Duodenal mucosa (tissue), 2 donors: ENCODE measurements around the gene ITPKC.

Experiments
- H3K27ac ChIP-seq: one replicate; pipeline ENCODE4 v1.7.0; 2013; ENCODE audit warnings: low read depth, low read length
- H3K27me3 ChIP-seq, 2 donors: one replicate each; pipeline ENCODE4 v1.7.0; 2013; ENCODE audit warnings: low read length in 2 of 2, control low read depth in 1 of 2; ENCODE audit not compliant: insufficient read depth in 2 of 2, control insufficient read depth in 1 of 2
- H3K36me3 ChIP-seq, 2 donors: one replicate each; pipeline ENCODE4 v1.7.0; 2013; ENCODE audit warnings: low read length in 2 of 2, control low read depth in 1 of 2; ENCODE audit not compliant: insufficient read depth in 2 of 2, control insufficient read depth in 1 of 2
- H3K4me1 ChIP-seq, 2 donors: one replicate each; pipeline ENCODE4 v1.7.0; 2013; ENCODE audit warnings: low read length in 2 of 2, control low read depth in 1 of 2; ENCODE audit not compliant: insufficient read depth in 2 of 2, control insufficient read depth in 1 of 2
- H3K4me3 ChIP-seq, 2 donors: one replicate each; pipeline ENCODE4 v1.7.0; 2013; ENCODE audit warnings: low read length in 2 of 2, low read depth in 1 of 2
- H3K9ac ChIP-seq, 2 donors: one replicate each; pipeline ENCODE4 v1.7.0; 2013; ENCODE audit warnings: low read length in 2 of 2, low read depth in 1 of 2
- H3K9me3 ChIP-seq, 2 donors: one replicate each; pipeline ENCODE4 v1.7.0; 2013; ENCODE audit warnings: low read length in 2 of 2, control low read depth in 1 of 2; ENCODE audit not compliant: control insufficient read depth in 1 of 2

Gene ITPKC

GRCh38 chr19:40747536-40747935 lies 30.6 kb downstream of the ITPKC start:
- no peaks in the 10 kb centered on the region for H3K36me3 ChIP-seq
- H3K27ac ChIP-seq, result no peak overlapping the region
- peaks cover 9 to 14% of the 10 kb centered on the region in 2 donors for H3K4me1 ChIP-seq
- no peak overlapping the region for H3K4me3 ChIP-seq
- H3K9me3 ChIP-seq, result no peaks in the 10 kb centered on the region
- H3K27me3 ChIP-seq, result no peaks in the 10 kb centered on the region
- H3K9ac ChIP-seq, result no peak overlapping the region

- H3K9ac ChIP-seq, result peak within 1 kb of the TSS; percentile 82
- no peaks in the 10 kb centered on the region for H3K36me3 ChIP-seq
- H3K27ac ChIP-seq, result peak within 1 kb of the TSS; percentile 86
- H3K9me3 ChIP-seq, result no peaks in the 10 kb centered on the region
- peak within 1 kb of the TSS; percentile 75 to 81 for H3K4me3 ChIP-seq
- H3K27me3 ChIP-seq, result no peaks in the 10 kb centered on the region
- peaks cover 22 to 34% of the 10 kb centered on the region in 2 donors for H3K4me1 ChIP-seq
These were observed 33.4 kb downstream of the ITPKC start, which contains the start of gene ACTMAP for GRCh38 chr19:40750058-40750873. ACTMAP (minus strand) TSS chr19:40750477; CDS start chr19:40749803, 674 bp downstream.

GRCh38 chr19:40750874-40751537 lies 34.1 kb downstream of the ITPKC start, which contains the start of gene SNRPA:
SNRPA (plus strand) TSS chr19:40751203; CDS start chr19:40751409, 206 bp downstream.
- Histone ChIP-seq H3K36me3 (peaks cover 0 to 7% of the 10 kb centered on the region in 2 donors), H3K27ac (peak within 1 kb of the TSS; percentile 86), H3K4me3 (peak within 1 kb of the TSS; percentile 75 to 81), H3K27me3 (no peaks in the 10 kb centered on the region), H3K9me3 (no peaks in the 10 kb centered on the region), H3K4me1 (peaks cover 27 to 41% of the 10 kb centered on the region in 2 donors), H3K9ac (peak within 1 kb of the TSS; percentile 82)

- Histone ChIP-seq H3K4me3 (peak overlapping the region; percentile 73 to 81), H3K9me3 (no peaks in the 10 kb centered on the region), H3K9ac (peak overlapping the region; percentile 82), H3K4me1 (peaks cover 27 to 51% of the 10 kb centered on the region in 2 donors), H3K27me3 (no peaks in the 10 kb centered on the region), H3K36me3 (peaks cover 0 to 20% of the 10 kb centered on the region in 2 donors), H3K27ac (peak overlapping the region; percentile 86)
These were observed 35.4 kb downstream of the ITPKC start for GRCh38 chr19:40752257-40752781.

GRCh38 chr19:40754611-40755247 lies 37.8 kb downstream of the ITPKC start:
- peak overlapping the region; percentile 84 for H3K27ac ChIP-seq
- peak overlapping the region; percentile 67 to 80 for H3K9ac ChIP-seq
- H3K27me3 ChIP-seq, result no peaks in the 10 kb centered on the region
- H3K4me3 ChIP-seq, result peak overlapping the region; percentile 46 to 67
- peaks cover 20 to 47% of the 10 kb centered on the region in 2 donors for H3K4me1 ChIP-seq
- peaks cover 12 to 41% of the 10 kb centered on the region in 2 donors for H3K36me3 ChIP-seq
- H3K9me3 ChIP-seq, result no peaks in the 10 kb centered on the region

- Histone ChIP-seq H3K4me3 (peak overlapping the region in 1 of 2 donors; percentile 40), H3K4me1 (peaks cover 18 to 42% of the 10 kb centered on the region in 2 donors), H3K27me3 (no peaks in the 10 kb centered on the region), H3K27ac (no peak overlapping the region), H3K9ac (no peak overlapping the region), H3K9me3 (no peaks in the 10 kb centered on the region), H3K36me3 (peaks cover 15 to 46% of the 10 kb centered on the region in 2 donors)
These were observed 38.3 kb downstream of the ITPKC start for GRCh38 chr19:40755248-40755624.

- H3K4me3 ChIP-seq, result no peak overlapping the region
- H3K27me3 ChIP-seq, result no peaks in the 10 kb centered on the region
- no peak overlapping the region for H3K9ac ChIP-seq
- no peaks in the 10 kb centered on the region for H3K9me3 ChIP-seq
- peaks cover 20 to 52% of the 10 kb centered on the region in 2 donors for H3K36me3 ChIP-seq
- H3K4me1 ChIP-seq, result peaks cover 18 to 42% of the 10 kb centered on the region in 2 donors
- H3K27ac ChIP-seq, result no peak overlapping the region
These were observed 38.9 kb downstream of the ITPKC start for GRCh38 chr19:40755791-40756190.

- Histone ChIP-seq H3K36me3 (peaks cover 26 to 60% of the 10 kb centered on the region in 2 donors), H3K9ac (no peak overlapping the region), H3K27me3 (no peaks in the 10 kb centered on the region), H3K4me1 (peaks cover 18 to 42% of the 10 kb centered on the region in 2 donors), H3K9me3 (no peaks in the 10 kb centered on the region), H3K4me3 (no peak overlapping the region), H3K27ac (no peak overlapping the region)
These were observed 39.7 kb downstream of the ITPKC start for GRCh38 chr19:40756502-40757110.

GRCh38 chr19:40758491-40758890 lies 41.6 kb downstream of the ITPKC start:
- H3K36me3 ChIP-seq, result peaks cover 43 to 78% of the 10 kb centered on the region in 2 donors
- no peak overlapping the region for H3K27ac ChIP-seq
- no peaks in the 10 kb centered on the region for H3K27me3 ChIP-seq
- no peak overlapping the region for H3K9ac ChIP-seq
- H3K9me3 ChIP-seq, result no peaks in the 10 kb centered on the region
- H3K4me3 ChIP-seq, result no peak overlapping the region
- peaks cover 15 to 31% of the 10 kb centered on the region in 2 donors for H3K4me1 ChIP-seq
